ENCODE results near the gene CD2.

The CD2 gene

GRCh38 chr1:116754198-116754977 is at the start of gene CD2:
Gene CD2 (plus strand): TSS chr1:116754430. CDS start chr1:116754493, 63 bp downstream.
- no peak for DNase-seq (ENCODE audit: low read depth)

GRCh38 chr1:116706123-116706522 is 48.1 kb upstream of the CD2 start:
- DNase-seq (ENCODE audit: low read depth): no peak

GRCh38 chr1:116706841-116707240 is 47.4 kb upstream of the CD2 start:
- no peak for DNase-seq (ENCODE audit: low read depth)

- no peak for DNase-seq (ENCODE audit: low read depth)
These were observed 45.9 kb upstream of the CD2 start for GRCh38 chr1:116708255-116708900.

GRCh38 chr1:116709666-116710167 is 44.5 kb upstream of the CD2 start:
- no peak for DNase-seq (ENCODE audit: low read depth)

GRCh38 chr1:116710420-116711262 is 43.6 kb upstream of the CD2 start:
- DNase-seq (ENCODE audit: low read depth): no peak

GRCh38 chr1:116711263-116711840 is 42.9 kb upstream of the CD2 start:
- DNase-seq (ENCODE audit: low read depth): no peak

GRCh38 chr1:116712510-116712909 is 41.7 kb upstream of the CD2 start:
- DNase-seq (ENCODE audit: low read depth): no peak

- no peak for DNase-seq (ENCODE audit: low read depth)
These were observed 40.8 kb upstream of the CD2 start for GRCh38 chr1:116713474-116713873.

GRCh38 chr1:116716391-116716790 is 37.8 kb upstream of the CD2 start:
- DNase-seq (ENCODE audit: low read depth): no peak

- no peak for DNase-seq (ENCODE audit: low read depth)
These were observed 36.9 kb upstream of the CD2 start for GRCh38 chr1:116717318-116717717.

GRCh38 chr1:116720364-116721038 is 33.7 kb upstream of the CD2 start:
- no peak for DNase-seq (ENCODE audit: low read depth)

GRCh38 chr1:116721039-116721405 is 33.2 kb upstream of the CD2 start:
- DNase-seq (ENCODE audit: low read depth): no peak

- no peak for DNase-seq (ENCODE audit: low read depth)
These were observed 32.7 kb upstream of the CD2 start for GRCh38 chr1:116721451-116722007.

GRCh38 chr1:116722016-116722838 is 32.0 kb upstream of the CD2 start:
- no peak for DNase-seq (ENCODE audit: low read depth)

GRCh38 chr1:116724765-116725375 is 29.4 kb upstream of the CD2 start:
- peak; percentile 56 for DNase-seq (ENCODE audit: low read depth)

- peak; percentile 47 for DNase-seq (ENCODE audit: low read depth)
These were observed 28.4 kb upstream of the CD2 start for GRCh38 chr1:116725798-116726197.

GRCh38 chr1:116726872-116727820 is 27.1 kb upstream of the CD2 start:
- no peak for DNase-seq (ENCODE audit: low read depth)

GRCh38 chr1:116731439-116731838 is 22.8 kb upstream of the CD2 start:
- DNase-seq (ENCODE audit: low read depth): no peak

Data from EH (cell line).